Peyer's patch (tissue), 4 donors: Measurements from ENCODE around the gene CCDC90B.

Experiments used
- POLR2A ChIP-seq, 2 donors: fragments of 450-650 bp; IDR thresholded peaks; one replicate each; pipeline ENCODE4 v1.5.1; 2017; ENCODE audit warnings: antibody characterized with exemption in 2 of 2, mild to moderate bottlenecking in 2 of 2, moderate library complexity in 2 of 2
- TF ChIP-seq, protein P1 (sequence below), 6 experiments: fragments of 450-650 bp in 4 of 6; fragments of 200-600 bp in 2 of 6; sonication (generic) in 1 of 6; IDR thresholded peaks; one replicate each; pipeline ENCODE4 v1.5.1; 2017 to 2019; ENCODE audit warnings: antibody characterized with exemption in 6 of 6, mild to moderate bottlenecking in 3 of 6, moderate library complexity in 1 of 6

DNA sequence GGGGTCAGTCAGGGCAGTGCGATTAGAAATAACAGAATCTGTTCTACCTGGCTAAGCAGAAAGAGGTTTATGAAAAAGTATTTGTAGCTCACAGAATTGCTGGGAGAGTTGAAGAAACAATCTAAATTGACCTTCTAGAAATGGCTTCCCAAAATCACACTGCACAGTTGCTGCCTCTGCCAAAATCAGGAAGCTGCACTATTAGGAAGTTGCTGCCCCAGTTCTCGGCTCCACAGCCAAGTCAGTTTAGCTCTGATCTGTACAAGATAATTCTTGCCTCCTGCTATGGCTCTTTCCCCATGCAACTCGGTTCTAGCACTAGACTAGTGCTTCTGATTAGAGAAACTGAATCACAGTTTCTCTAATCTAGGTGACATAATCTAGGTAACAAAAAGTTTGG is 16.0 kb upstream of the CCDC90B start:
- TF ChIP-seq, protein P1, sequence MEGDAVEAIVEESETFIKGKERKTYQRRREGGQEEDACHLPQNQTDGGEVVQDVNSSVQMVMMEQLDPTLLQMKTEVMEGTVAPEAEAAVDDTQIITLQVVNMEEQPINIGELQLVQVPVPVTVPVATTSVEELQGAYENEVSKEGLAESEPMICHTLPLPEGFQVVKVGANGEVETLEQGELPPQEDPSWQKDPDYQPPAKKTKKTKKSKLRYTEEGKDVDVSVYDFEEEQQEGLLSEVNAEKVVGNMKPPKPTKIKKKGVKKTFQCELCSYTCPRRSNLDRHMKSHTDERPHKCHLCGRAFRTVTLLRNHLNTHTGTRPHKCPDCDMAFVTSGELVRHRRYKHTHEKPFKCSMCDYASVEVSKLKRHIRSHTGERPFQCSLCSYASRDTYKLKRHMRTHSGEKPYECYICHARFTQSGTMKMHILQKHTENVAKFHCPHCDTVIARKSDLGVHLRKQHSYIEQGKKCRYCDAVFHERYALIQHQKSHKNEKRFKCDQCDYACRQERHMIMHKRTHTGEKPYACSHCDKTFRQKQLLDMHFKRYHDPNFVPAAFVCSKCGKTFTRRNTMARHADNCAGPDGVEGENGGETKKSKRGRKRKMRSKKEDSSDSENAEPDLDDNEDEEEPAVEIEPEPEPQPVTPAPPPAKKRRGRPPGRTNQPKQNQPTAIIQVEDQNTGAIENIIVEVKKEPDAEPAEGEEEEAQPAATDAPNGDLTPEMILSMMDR (IDR thresholded peaks at IDR 0.05): no peak
- TF ChIP-seq POLR2A (IDR thresholded peaks at IDR 0.05): no peak
